GM18907 (cell line): ENCODE data around the gene SIRT7.

Experiments used
- ATAC-seq: cut with Tn5 transposase; IDR thresholded peaks from one replicate; pipeline ENCODE4 v1.9.1; 2021; ENCODE audit warnings: mild to moderate bottlenecking, moderate library complexity; ENCODE audit not compliant: unreplicated experiment

SIRT7 gene

GRCh38 chr17:81867170-81867990 is 50.6 kb downstream of the SIRT7 start:
- ATAC-seq, result no peak

GRCh38 chr17:81866440-81867169 is 51.4 kb downstream of the SIRT7 start:
- no peak for ATAC-seq

GRCh38 chr17:81865733-81866439 is 52.1 kb downstream of the SIRT7 start:
- ATAC-seq, result no peak

GRCh38 chr17:81865358-81865732 is 52.6 kb downstream of the SIRT7 start:
- no peak for ATAC-seq

GRCh38 chr17:81863833-81864768 is 53.9 kb downstream of the SIRT7 start:
- ATAC-seq, result no peak

- ATAC-seq, result no peak
Observed at GRCh38 chr17:81863123-81863675, 54.8 kb downstream of the SIRT7 start.
